Mesothelial cell of epicardium (in vitro differentiated cells): Measurements from ENCODE around the gene MTMR3. TPM values are rescaled to one million over a fixed set of nuclear protein-coding genes. Genes with fewer than 3 reads are reported as not detected.
"Not testable (repeated sequence)": the region's sequence is repeated elsewhere in the genome, so short reads cannot be mapped to it uniquely, and the experiment has no call there.

ENCODE experiments used
- DNase-seq, 2 experiments: peaks; one replicate each; pipeline ENCODE4 v3.0.0; 2021; ENCODE audit warnings: low spot score in 2 of 2; ENCODE audit not compliant: unreplicated experiment in 2 of 2
- H3K27ac Mint-ChIP-seq: 2 replicates; pipeline ENCODE4 v1.8.0; 2021; ENCODE audit warnings: mixed read lengths
- H3K27me3 Mint-ChIP-seq: 2 replicates; pipeline ENCODE4 v1.8.0; 2021; ENCODE audit warnings: low read depth, mixed read lengths
- H3K36me3 Mint-ChIP-seq: 2 replicates; pipeline ENCODE4 v1.8.0; 2021; ENCODE audit warnings: mixed read lengths
- H3K4me1 Mint-ChIP-seq: 2 replicates; pipeline ENCODE4 v1.8.0; 2021; ENCODE audit warnings: mixed read lengths
- H3K4me3 Mint-ChIP-seq: 2 replicates; pipeline ENCODE4 v1.8.0; 2021; ENCODE audit warnings: mild to moderate bottlenecking, moderate library complexity, mixed read lengths
- H3K9me3 Mint-ChIP-seq: 2 replicates; pipeline ENCODE4 v1.8.0; 2021; ENCODE audit warnings: mixed read lengths
- CTCF ChIP-seq: fragments of 200-600 bp; sonication (generic); IDR thresholded peaks from one replicate; pipeline ENCODE4 v1.5.0; 2021; ENCODE audit warnings: antibody characterized with exemption; ENCODE audit not compliant: unreplicated experiment
- total RNA-seq: library from RNA; stranded (reverse); gene quantifications from 3 replicates; pipeline ENCODE4 v1.2.1, GENCODE V29; 2021

MTMR3 gene
- total RNA-seq, 1 donor from 2014 or later = 58.7 TPM

- peaks cover 21% of the 10 kb centered on the region for H3K9me3 Mint-ChIP-seq
- DNase-seq = no peak
- H3K27me3 Mint-ChIP-seq = no peaks in the 10 kb centered on the region
- H3K36me3 Mint-ChIP-seq = peaks cover 5% of the 10 kb centered on the region
- no peak for TF ChIP-seq CTCF
- no peak overlapping the region for H3K27ac Mint-ChIP-seq
- no peak overlapping the region for H3K4me3 Mint-ChIP-seq
- peaks cover 9% of the 10 kb centered on the region for H3K4me1 Mint-ChIP-seq
Measured at GRCh38 chr22:30054764-30055069, 171.7 kb downstream of the MTMR3 start.

- H3K9me3 Mint-ChIP-seq = peaks cover 21% of the 10 kb centered on the region
- DNase-seq = no peak
- no peaks in the 10 kb centered on the region for H3K27me3 Mint-ChIP-seq
- no peak for TF ChIP-seq CTCF
- H3K4me1 Mint-ChIP-seq = peaks cover 9% of the 10 kb centered on the region
- H3K4me3 Mint-ChIP-seq = no peak overlapping the region
- H3K27ac Mint-ChIP-seq = no peak overlapping the region
- H3K36me3 Mint-ChIP-seq = peaks cover 5% of the 10 kb centered on the region
Measured at GRCh38 chr22:30056015-30056414, 173.0 kb downstream of the MTMR3 start.

GRCh38 chr22:30057375-30057774, 174.4 kb downstream of the MTMR3 start:
- Mint-ChIP-seq H3K27ac (no peak overlapping the region), H3K4me3 (no peak overlapping the region), H3K36me3 (peaks cover 5% of the 10 kb centered on the region), H3K27me3 (no peaks in the 10 kb centered on the region), H3K4me1 (peaks cover 9% of the 10 kb centered on the region), H3K9me3 (peaks cover 26% of the 10 kb centered on the region)
- TF ChIP-seq CTCF = no peak
- DNase-seq = no peak

GRCh38 chr22:30059346-30060020, 176.5 kb downstream of the MTMR3 start:
- H3K9me3 Mint-ChIP-seq = peaks cover 40% of the 10 kb centered on the region
- H3K4me3 Mint-ChIP-seq, H3K36me3 Mint-ChIP-seq, H3K27ac Mint-ChIP-seq, H3K4me1 Mint-ChIP-seq, DNase-seq, H3K27me3 Mint-ChIP-seq: not testable (repeated sequence)

GRCh38 chr22:30061094-30061493, 178.1 kb downstream of the MTMR3 start:
- H3K36me3 Mint-ChIP-seq = not testable (repeated sequence)

GRCh38 chr22:30062259-30062658, 179.3 kb downstream of the MTMR3 start:
- H3K27ac Mint-ChIP-seq = no peak overlapping the region
- no peak for TF ChIP-seq CTCF
- H3K36me3 Mint-ChIP-seq = peaks cover 3% of the 10 kb centered on the region
- H3K4me1 Mint-ChIP-seq = no peaks in the 10 kb centered on the region
- no peak overlapping the region for H3K4me3 Mint-ChIP-seq
- peaks cover 36% of the 10 kb centered on the region for H3K9me3 Mint-ChIP-seq
- DNase-seq = no peak
- no peaks in the 10 kb centered on the region for H3K27me3 Mint-ChIP-seq

More at GRCh38 chr22:30061094-30061493, 178.1 kb downstream of the MTMR3 start:
- not testable (repeated sequence) for H3K27me3 Mint-ChIP-seq, DNase-seq, H3K4me1 Mint-ChIP-seq, H3K27ac Mint-ChIP-seq, H3K4me3 Mint-ChIP-seq
- H3K9me3 Mint-ChIP-seq = peaks cover 43% of the 10 kb centered on the region

- H3K9me3 Mint-ChIP-seq = peaks cover 33% of the 10 kb centered on the region
- H3K4me3 Mint-ChIP-seq = no peak overlapping the region
Measured at GRCh38 chr22:30062950-30063349, 180.0 kb downstream of the MTMR3 start.

More at GRCh38 chr22:30062950-30063349, 180.0 kb downstream of the MTMR3 start:
- Mint-ChIP-seq H3K27ac (no peak overlapping the region), H3K27me3 (no peaks in the 10 kb centered on the region), H3K4me1 (no peaks in the 10 kb centered on the region), H3K36me3 (peaks cover 3% of the 10 kb centered on the region)
- no peak for DNase-seq
- no peak for TF ChIP-seq CTCF
